K562 (cell line): ENCODE measurements around the gene OR10D3.

Source experiments
- CHD1 ChIP-seq: fragments of 200-600 bp; sonication (generic); IDR thresholded peaks from one replicate; pipeline ENCODE4 v1.6.1; 2012; ENCODE audit warnings: mild to moderate bottlenecking, moderate library complexity, low read length, inconsistent platforms
- PCBP2 ChIP-seq: fragments of 200-400 bp; formaldehyde crosslinking; IDR thresholded peaks from 2 replicates; pipeline ENCODE4 v1.6.1; 2018; ENCODE audit warnings: low read length, low read depth, mild to moderate bottlenecking, moderate library complexity; ENCODE audit not compliant: poor library complexity, severe bottlenecking
- RAD21 ChIP-seq, 2 experiments: fragments of 250-450 bp in 1 of 2; fragments of 450-650 bp in 1 of 2; sonication (Bioruptor Pico) in 1 of 2; formaldehyde crosslinking in 1 of 2; IDR thresholded peaks in 1 of 2; conservative IDR thresholded peaks in 1 of 2; 2 replicates each; pipeline versions ENCODE4 v1.4.0 to v1.8.0; 2020 to 2022; ENCODE audit warnings: mild to moderate bottlenecking in 2 of 2, moderate library complexity in 1 of 2
- TCF3 ChIP-seq: sonication (generic); formaldehyde crosslinking; IDR thresholded peaks from 2 replicates; pipeline ENCODE4 v1.4.0; 2020; ENCODE audit warnings: mild to moderate bottlenecking, missing genetic modification reagents
- XRCC5 ChIP-seq: fragments of 200-400 bp; formaldehyde crosslinking; IDR thresholded peaks from 2 replicates; pipeline ENCODE4 v1.6.1; 2017; ENCODE audit warnings: low read depth, mild to moderate bottlenecking, low read length
- ZFP36 ChIP-seq: fragments of 150-350 bp; IDR thresholded peaks from 2 replicates; pipeline ENCODE4 v1.6.1; 2018; ENCODE audit warnings: low read length, low read depth; ENCODE audit not compliant: partially characterized antibody
- ZNF444 ChIP-seq: fragments of 250-450 bp; sonication (Bioruptor Pico); IDR thresholded peaks from 2 replicates; pipeline ENCODE4 v1.4.0; 2020; ENCODE audit warnings: mild to moderate bottlenecking, moderate library complexity
- ZNF584 ChIP-seq: fragments of 200-800 bp; sonication (Bioruptor generic); IDR thresholded peaks from 2 replicates; pipeline ENCODE4 v1.6.1; 2016; ENCODE audit warnings: low read depth, mild to moderate bottlenecking, missing genetic modification characterization, missing compliant biosample characterization
- TF ChIP-seq, protein P1 (sequence below): sonication (generic); formaldehyde crosslinking; IDR thresholded peaks from 2 replicates; pipeline ENCODE4 v1.8.1; 2022; ENCODE audit warnings: missing genetic modification reagents

DNA sequence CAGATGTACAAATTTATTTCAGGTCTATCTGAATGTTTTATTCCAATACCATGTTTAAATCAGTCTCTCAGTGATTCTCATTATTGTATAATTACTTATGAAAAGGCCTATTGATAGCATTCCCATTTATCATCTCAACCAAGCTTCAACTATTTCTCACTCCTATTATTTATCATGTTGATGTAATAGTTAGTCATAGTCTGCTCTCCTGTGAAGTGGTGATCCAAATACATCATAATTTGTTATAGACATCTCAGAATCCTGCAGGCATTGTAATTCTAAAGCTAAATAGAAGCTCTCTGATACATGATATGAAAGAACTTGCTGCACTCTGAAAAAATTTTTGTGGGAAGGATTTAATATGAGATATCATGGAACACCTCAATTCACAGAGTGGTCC is 36.0 kb downstream of the OR10D3 start:
- TF ChIP-seq, protein P1, sequence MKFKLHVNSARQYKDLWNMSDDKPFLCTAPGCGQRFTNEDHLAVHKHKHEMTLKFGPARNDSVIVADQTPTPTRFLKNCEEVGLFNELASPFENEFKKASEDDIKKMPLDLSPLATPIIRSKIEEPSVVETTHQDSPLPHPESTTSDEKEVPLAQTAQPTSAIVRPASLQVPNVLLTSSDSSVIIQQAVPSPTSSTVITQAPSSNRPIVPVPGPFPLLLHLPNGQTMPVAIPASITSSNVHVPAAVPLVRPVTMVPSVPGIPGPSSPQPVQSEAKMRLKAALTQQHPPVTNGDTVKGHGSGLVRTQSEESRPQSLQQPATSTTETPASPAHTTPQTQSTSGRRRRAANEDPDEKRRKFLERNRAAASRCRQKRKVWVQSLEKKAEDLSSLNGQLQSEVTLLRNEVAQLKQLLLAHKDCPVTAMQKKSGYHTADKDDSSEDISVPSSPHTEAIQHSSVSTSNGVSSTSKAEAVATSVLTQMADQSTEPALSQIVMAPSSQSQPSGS (CRISPR knock-in tag) = no peak
- TF ChIP-seq TCF3 (CRISPR knock-in tag) (no peak), ZNF584 (CRISPR knock-in tag) (no peak), XRCC5 (no peak), RAD21 (CRISPR knock-in tag; conservative IDR thresholded peaks at IDR 0.05 in 1 of 2, IDR thresholded peaks at IDR 0.05 in 1 of 2) (no peak), ZFP36 (no peak), ZNF444 (CRISPR knock-in tag) (no peak), CHD1 (no peak), PCBP2 (no peak)
